ENCODE data around the gene SND1. TPM values are rescaled to one million over a fixed set of nuclear protein-coding genes. Genes with fewer than 3 reads are reported as not detected.

SND1 gene
- total RNA-seq, 2 donors from 2014 or later: 91.0 to 111 TPM

GRCh38 chr7:127903892-127904669 is 252.1 kb downstream of the SND1 start:
- no peak overlapping the region for H3K4me3 ChIP-seq
- no peak for TF ChIP-seq CTCF (IDR thresholded peaks at IDR 0.05)
- peaks cover 4% of the 10 kb centered on the region for H3K36me3 ChIP-seq
- no peak overlapping the region for H3K27ac ChIP-seq
- no peak for ATAC-seq (ENCODE audit: insufficient number of reproducible peaks, low FRiP score, low read depth)
- DNase-seq (ENCODE audit: low spot score): no peak
- H3K4me1 ChIP-seq (ENCODE audit: control insufficient read depth in 1 of 2, low read depth in 2 of 2): peaks cover 0 to 6% of the 10 kb centered on the region in 2 donors
- H3K27me3 ChIP-seq (replicated peaks; ENCODE audit: insufficient read depth): no peaks in the 10 kb centered on the region
- H3K9me3 ChIP-seq: no peaks in the 10 kb centered on the region

GRCh38 chr7:127904670-127904985 is 252.6 kb downstream of the SND1 start:
- no peak overlapping the region for H3K27ac ChIP-seq
- H3K4me1 ChIP-seq (ENCODE audit: control insufficient read depth in 1 of 2, low read depth in 2 of 2): peaks cover 0 to 10% of the 10 kb centered on the region in 2 donors

GRCh38 chr7:127905021-127905420 is 253.0 kb downstream of the SND1 start:
- Histone ChIP-seq H3K27me3 (replicated peaks; ENCODE audit: insufficient read depth) (no peaks in the 10 kb centered on the region), H3K4me1 (ENCODE audit: control insufficient read depth in 1 of 2, low read depth in 2 of 2) (peaks cover 0 to 14% of the 10 kb centered on the region in 2 donors), H3K36me3 (peaks cover 4% of the 10 kb centered on the region), H3K27ac (no peak overlapping the region), H3K4me3 (no peak overlapping the region), H3K9me3 (no peaks in the 10 kb centered on the region)
- no peak for ATAC-seq (ENCODE audit: insufficient number of reproducible peaks, low FRiP score, low read depth)
- TF ChIP-seq CTCF (IDR thresholded peaks at IDR 0.05): no peak
- no peak for DNase-seq (ENCODE audit: low spot score)

More at GRCh38 chr7:127904670-127904985, 252.6 kb downstream of the SND1 start:
- no peak for TF ChIP-seq CTCF (IDR thresholded peaks at IDR 0.05)
- H3K36me3 ChIP-seq: peaks cover 4% of the 10 kb centered on the region
- no peak overlapping the region for H3K4me3 ChIP-seq
- ATAC-seq (ENCODE audit: insufficient number of reproducible peaks, low FRiP score, low read depth) (no peak), DNase-seq (ENCODE audit: low spot score) (no peak)
- H3K9me3 ChIP-seq: no peaks in the 10 kb centered on the region
- no peaks in the 10 kb centered on the region for H3K27me3 ChIP-seq (replicated peaks; ENCODE audit: insufficient read depth)

GRCh38 chr7:127905491-127906330 is 253.7 kb downstream of the SND1 start:
- Histone ChIP-seq H3K4me3 (no peak overlapping the region), H3K36me3 (peaks cover 4% of the 10 kb centered on the region), H3K9me3 (no peaks in the 10 kb centered on the region), H3K4me1 (ENCODE audit: control insufficient read depth in 1 of 2, low read depth in 2 of 2) (peaks cover 0 to 19% of the 10 kb centered on the region in 2 donors), H3K27me3 (replicated peaks; ENCODE audit: insufficient read depth) (no peaks in the 10 kb centered on the region), H3K27ac (no peak overlapping the region)
- no peak for TF ChIP-seq CTCF (IDR thresholded peaks at IDR 0.05)
- ATAC-seq (ENCODE audit: insufficient number of reproducible peaks, low FRiP score, low read depth): no peak
- DNase-seq (ENCODE audit: low spot score): no peak
